ENCODE measurements around the gene GARIN5A. TPM values are rescaled to one million over a fixed set of nuclear protein-coding genes. Genes with fewer than 3 reads are reported as not detected.

The GARIN5A gene
- total and polyA plus RNA-seq, 9 of the 15 experiments (the other 6 are each of a cell fraction or from before 2014, with no cell fraction given): 0.10 to 0.82 (median 0.23) TPM; not detected in 2

GRCh38 chr19:50476224-50476906 is at the start of gene GARIN5A, which contains the start of gene EMC10 (continued):
- TF ChIP-seq ZNF274 (IDR thresholded peaks at IDR 0.05; ENCODE audit: borderline replicate concordance, low read depth, low read length): no peak
- TF ChIP-seq TGIF2 (CRISPR knock-in tag; IDR thresholded peaks at IDR 0.05): no peak
- no peak for TF ChIP-seq ZNF347 (CRISPR knock-in tag; IDR thresholded peaks at IDR 0.05; ENCODE audit: low read depth)
- no peak for TF ChIP-seq ZNF778 (CRISPR knock-in tag; IDR thresholded peaks at IDR 0.05)
- no peak for TF ChIP-seq ARID3B (CRISPR knock-in tag; IDR thresholded peaks at IDR 0.05; ENCODE audit: borderline replicate concordance)
- TF ChIP-seq RB1 (IDR thresholded peaks at IDR 0.05; ENCODE audit: low read depth): peak; percentile 87
- no peak for TF ChIP-seq MXD1 (CRISPR knock-in tag; IDR thresholded peaks at IDR 0.05; ENCODE audit: borderline replicate concordance, poor library complexity, severe bottlenecking)
- no peak for TF ChIP-seq CHAMP1 (IDR thresholded peaks at IDR 0.05)
- TF ChIP-seq FOXK1 (CRISPR knock-in tag; IDR thresholded peaks at IDR 0.05; ENCODE audit: borderline replicate concordance): no peak
- TF ChIP-seq ZNF512 (tag; IDR thresholded peaks at IDR 0.05): no peak
- peak in 1 of 2 experiments; percentile 82; a peak in 1 of 4 replicates for TF ChIP-seq SIN3A (IDR thresholded peaks at IDR 0.05; ENCODE audit: borderline replicate concordance in 2 of 2, control insufficient read depth in 1 of 2, low read depth in 2 of 2, low read length in 2 of 2)
- peak; percentile 54 for TF ChIP-seq TBP (optimal IDR thresholded peaks at IDR 0.05; ENCODE audit: low read depth, low read length)
- TF ChIP-seq ZNF589 (CRISPR knock-in tag; IDR thresholded peaks at IDR 0.05; ENCODE audit: low read depth): 0 out of 2 replicates have a peak, but pooled peaks have one; percentile 32
- 0 out of 2 replicates have a peak, but pooled peaks have one; percentile 12 for TF ChIP-seq KLF1 (tag; IDR thresholded peaks at IDR 0.05)
- TF ChIP-seq HDAC3 (IDR thresholded peaks at IDR 0.05; ENCODE audit: borderline replicate concordance, partially characterized antibody): no peak
- no peak; the same call in 1 of the 2 replicates for TF ChIP-seq HDAC8 (tag; IDR thresholded peaks at IDR 0.05)
- TF ChIP-seq HEY1 (CRISPR knock-in tag; IDR thresholded peaks at IDR 0.05; ENCODE audit: borderline replicate concordance): no peak
- no peak for TF ChIP-seq ZBTB49 (CRISPR knock-in tag; IDR thresholded peaks at IDR 0.05; ENCODE audit: borderline replicate concordance)
